NCI-H748 (cell line): Measurements from ENCODE around the gene TRIM42.

ENCODE experiments used
- DNase-seq: peaks from one replicate; lab custom pipeline; 2025; ENCODE audit not compliant: unreplicated experiment; lab: John Stamatoyannopoulos, UW

The TRIM42 gene

DNA sequence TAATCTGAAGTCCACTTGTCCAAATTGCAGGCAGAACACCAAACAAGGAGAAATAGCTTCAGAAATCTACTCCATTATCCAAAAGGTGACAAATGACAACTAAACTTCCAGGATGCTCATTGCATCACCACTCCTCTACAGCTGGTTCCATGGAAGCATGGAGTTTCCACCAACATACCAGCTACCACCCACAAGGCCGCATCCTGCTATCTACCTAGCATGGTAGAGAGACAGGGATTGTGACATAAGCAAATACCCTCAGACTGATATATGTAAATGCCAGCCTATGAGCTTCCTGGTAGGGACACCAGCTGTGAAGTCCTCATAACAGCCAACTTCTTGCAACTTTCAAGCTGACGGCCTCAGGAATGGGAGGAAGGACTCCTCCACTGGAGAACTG, at the start of gene TRIM42:
Gene TRIM42, plus strand, starts transcription at position 301 of the 400 bp plus-strand sequence. CDS start 166 bp downstream, outside the sequence.
- no peak for DNase-seq

DNA sequence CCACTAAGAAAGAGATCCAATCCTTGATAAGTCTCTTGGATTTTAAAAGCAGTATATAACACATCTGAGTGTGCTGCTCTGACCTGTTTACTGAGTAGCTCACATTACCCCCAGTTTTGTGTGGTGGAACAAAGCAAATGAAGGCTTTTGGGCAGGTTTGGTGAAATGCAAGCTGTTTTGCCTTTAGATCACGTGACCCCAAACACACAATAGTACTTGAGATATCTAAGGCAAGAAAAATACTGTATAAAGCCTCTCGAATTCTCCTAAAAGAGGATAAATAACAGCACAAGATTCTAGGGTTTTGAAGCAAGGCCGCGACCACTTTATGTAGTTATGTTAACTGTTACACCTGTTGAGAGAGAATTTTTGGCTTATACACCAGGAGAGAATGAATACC, 49.3 kb upstream of the TRIM42 start:
- DNase-seq: no peak

- no peak for DNase-seq
Measured at GRCh38 chr3:140629357-140630137, 48.3 kb upstream of the TRIM42 start.

GRCh38 chr3:140630366-140630765, 47.5 kb upstream of the TRIM42 start:
- DNase-seq: no peak

DNA sequence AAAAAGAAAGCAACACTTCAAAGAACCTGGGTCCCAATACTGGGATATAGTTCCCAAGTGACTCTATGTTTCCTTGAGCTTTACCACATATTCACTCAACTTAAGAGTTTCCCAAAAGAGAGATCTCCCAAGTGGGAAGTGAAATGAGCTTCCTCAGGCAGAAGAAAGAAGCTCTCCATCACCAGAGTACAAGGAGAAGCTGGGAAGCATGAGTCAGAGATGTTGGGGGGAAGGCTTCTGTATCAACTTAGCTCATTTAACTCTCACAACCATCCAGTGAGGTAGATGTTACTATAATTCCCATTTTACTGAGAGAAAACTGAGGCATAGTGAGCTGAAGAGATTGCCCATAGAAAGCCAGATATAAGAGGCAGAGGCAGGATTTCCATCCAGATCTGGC, 47.0 kb upstream of the TRIM42 start:
- DNase-seq: no peak

- DNase-seq: no peak
Measured at GRCh38 chr3:140635276-140635675, 42.6 kb upstream of the TRIM42 start.

DNA sequence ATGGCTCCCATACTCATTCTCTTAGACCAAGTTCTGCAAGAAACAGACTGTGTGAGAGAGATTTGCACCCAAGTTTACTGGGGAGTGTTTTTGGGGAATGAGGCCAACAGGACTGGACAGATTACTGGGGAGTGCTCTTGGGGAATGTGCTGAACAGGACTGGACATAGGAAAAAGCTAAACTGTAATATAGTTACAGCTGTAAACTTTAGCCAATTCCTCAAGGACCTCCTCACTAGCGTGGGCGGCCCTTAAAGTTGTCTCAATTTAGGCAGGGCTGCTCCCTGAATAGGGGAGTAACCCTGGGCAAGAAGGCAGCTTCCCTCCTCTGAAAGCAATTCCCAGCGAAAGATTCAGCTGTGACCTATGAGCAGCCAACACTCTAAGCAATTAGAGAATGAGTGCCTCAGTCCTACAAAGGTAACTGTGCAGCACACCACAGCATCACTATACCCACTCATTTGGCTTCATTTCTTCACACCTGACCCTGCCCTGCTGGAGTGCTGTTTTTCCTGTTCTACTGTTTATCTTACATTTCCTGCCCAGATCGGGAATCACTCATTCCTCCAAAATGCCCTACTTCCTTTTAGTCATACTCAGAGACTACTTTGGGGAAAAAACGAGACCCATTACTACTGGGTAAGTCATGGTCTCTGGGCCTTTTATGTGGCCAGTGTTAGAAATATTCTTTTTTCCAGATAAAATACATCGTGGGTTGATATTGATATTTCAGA, 41.3 kb upstream of the TRIM42 start:
- no peak for DNase-seq

DNA sequence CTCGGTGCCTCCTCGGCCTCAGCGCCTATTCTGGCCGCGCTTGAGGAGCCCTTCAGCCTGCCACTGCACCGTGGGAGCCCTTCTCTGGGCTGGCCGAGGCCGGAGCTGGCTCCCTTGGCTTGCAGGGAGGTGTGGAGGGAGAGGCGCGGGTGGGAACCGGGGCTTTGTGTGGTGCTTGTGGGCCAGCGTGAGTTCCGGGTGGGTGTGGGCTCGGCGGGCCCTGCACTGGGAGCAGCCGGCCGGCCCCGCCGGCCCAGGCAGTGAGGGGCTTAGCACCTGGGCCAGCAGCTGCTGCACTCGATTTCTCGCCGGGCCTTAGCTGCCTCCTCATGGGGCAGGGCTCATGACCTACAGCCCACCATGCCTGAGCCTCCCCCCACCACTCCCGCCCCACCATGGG, 26.6 kb upstream of the TRIM42 start:
- DNase-seq: no peak

- DNase-seq: no peak
Measured at GRCh38 chr3:140655678-140656077, 22.2 kb upstream of the TRIM42 start.

DNA sequence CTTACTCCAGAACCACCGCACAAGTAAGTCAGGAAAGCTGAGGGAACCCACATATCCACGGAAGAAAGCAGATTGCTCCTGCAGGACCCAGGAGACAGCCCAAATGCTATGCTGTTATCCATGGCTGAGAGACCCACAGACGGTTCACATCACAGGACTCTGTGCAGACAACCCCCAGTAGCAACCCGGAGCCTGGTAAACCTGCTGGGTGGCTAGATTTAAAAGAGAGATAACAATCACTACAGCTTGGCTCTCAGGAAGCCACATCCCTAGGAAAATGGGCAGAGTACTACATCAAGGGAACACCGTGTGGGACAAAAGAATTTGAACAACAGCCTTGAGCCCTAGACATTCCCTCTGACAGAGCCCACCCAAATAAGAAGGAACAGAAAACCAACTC, 13.8 kb upstream of the TRIM42 start:
- no peak for DNase-seq

GRCh38 chr3:140682586-140682985, 4.7 kb downstream of the TRIM42 start:
- DNase-seq: no peak

DNA sequence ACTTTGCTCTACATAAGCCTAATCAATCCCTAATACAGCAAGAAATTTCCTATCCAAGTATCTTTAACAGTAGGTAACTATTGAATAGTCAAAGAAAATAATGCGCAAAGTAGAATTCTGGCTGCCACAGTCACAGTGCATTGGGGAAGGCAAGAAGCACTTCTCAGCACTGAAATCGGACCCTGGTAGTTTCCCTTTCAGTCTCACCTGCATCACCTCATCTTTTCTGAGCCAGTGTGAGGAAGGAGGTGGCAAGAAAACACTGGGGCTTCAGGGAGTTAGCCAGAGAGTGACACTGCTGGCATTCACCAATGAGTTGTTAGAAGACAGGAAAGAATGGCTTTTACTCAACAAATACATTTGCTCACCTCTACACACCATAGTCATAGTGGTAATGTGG, 8.3 kb downstream of the TRIM42 start:
- DNase-seq: no peak

- no peak for DNase-seq
Measured at GRCh38 chr3:140686948-140687347, 9.1 kb downstream of the TRIM42 start.

- DNase-seq: no peak
Measured at GRCh38 chr3:140695361-140696061, 17.6 kb downstream of the TRIM42 start.

GRCh38 chr3:140699516-140700231, 21.8 kb downstream of the TRIM42 start:
- peak; percentile 12 for DNase-seq

DNA sequence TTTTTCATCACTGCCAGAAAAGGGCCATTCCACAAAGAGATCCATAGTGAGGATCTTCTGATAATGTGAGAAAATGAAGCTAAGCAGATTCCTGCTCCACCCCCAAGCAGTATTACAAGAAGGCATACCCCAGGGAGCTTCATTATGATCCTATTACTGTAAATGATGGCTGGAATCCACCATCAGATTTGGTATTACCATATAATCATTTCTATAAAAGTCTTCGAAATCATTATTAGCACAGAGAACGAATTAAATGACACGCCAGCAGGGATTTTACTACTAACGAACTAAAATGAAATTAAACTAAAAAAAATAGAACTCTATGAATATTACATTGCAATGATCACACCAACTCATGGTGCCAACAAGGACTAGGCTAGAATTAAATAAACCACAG, 24.4 kb downstream of the TRIM42 start:
- DNase-seq: no peak

DNA sequence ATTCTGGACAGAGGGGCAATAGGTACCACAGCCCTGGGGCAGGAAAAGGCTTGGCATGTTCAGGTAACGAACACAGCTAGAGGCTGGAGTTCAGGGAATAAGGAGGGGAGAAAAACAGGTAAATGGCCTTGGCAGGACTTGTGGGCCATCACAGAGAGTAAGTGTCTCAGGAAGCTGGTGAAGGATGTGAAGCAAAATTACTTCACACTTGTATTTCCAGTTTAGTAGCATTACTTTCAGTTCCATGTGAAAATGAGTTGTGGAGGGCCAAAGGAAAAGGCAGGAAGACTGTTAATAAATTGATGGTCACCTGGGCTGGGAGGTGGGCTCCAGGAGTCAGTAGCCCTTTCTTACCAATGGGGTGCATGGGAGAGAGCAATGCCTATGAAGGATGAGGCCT, 25.6 kb downstream of the TRIM42 start:
- no peak for DNase-seq

- no peak for DNase-seq
Measured at GRCh38 chr3:140704733-140705132, 26.9 kb downstream of the TRIM42 start.

DNA sequence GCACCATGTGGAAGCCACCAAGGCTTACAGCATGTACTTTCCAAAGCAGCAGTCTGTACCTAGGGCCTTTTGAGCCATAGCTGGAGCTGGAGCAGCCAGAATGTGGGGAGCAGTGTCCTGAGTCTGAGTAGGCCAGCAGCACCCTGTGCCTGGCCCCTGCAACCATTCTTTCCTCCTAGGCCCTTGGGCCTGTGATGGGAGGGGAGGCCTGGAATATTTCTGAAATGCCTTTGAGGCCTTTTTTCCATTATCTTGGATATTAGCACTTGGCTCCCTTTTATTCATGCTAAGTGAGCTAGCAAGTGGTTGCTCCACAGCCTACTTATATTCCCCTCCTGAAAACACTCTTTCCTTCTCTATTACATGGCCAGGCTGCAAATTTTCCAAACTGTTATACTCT, 28.1 kb downstream of the TRIM42 start:
- no peak for DNase-seq

- DNase-seq: no peak
Measured at GRCh38 chr3:140706360-140706759, 28.5 kb downstream of the TRIM42 start.

- DNase-seq: no peak
Measured at GRCh38 chr3:140708815-140709214, 31.0 kb downstream of the TRIM42 start.
